ENCODE measurements around the gene NRG2. TPM values are rescaled to one million over a fixed set of nuclear protein-coding genes. Genes with fewer than 3 reads are reported as not detected.

NRG2 gene
- total and polyA plus RNA-seq, 12 donors: 1.8 to 16.7 (median 8.4) TPM

DNA sequence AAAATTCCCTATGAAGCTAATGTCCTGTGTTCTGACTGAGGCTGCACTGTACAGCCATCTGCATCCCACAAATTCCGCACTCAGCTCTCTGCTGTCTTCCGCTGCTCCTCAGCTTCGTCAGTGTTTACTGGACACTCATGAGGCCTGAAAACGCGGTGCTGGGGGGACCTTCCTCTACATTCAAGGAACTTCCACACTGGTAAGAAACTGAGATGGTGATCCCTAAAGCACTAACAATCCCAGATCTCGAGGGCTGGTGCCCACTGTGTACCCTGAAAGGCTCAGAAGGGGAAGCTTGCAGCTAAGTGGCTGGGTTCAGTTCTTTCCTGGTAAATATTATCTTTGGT, 117.9 kb downstream of the NRG2 start:
- H3K27ac ChIP-seq: no peak overlapping the region
- no peaks in the 10 kb centered on the region for H3K27me3 ChIP-seq
- H3K4me1 ChIP-seq (replicated peaks in 1 of 2): no peaks in the 10 kb centered on the region
- DNase-seq: peak in 1 of 7 donors; percentile 24
- 89 to 95% (median 93%) methylated on average over 5 to 6 of the region's 6 CpGs for WGBS, 4 donors
- no peaks in the 10 kb centered on the region for H3K9me3 ChIP-seq (replicated peaks in 1 of 3)
- no peak overlapping the region for H3K4me3 ChIP-seq
- TF ChIP-seq, protein P1, sequence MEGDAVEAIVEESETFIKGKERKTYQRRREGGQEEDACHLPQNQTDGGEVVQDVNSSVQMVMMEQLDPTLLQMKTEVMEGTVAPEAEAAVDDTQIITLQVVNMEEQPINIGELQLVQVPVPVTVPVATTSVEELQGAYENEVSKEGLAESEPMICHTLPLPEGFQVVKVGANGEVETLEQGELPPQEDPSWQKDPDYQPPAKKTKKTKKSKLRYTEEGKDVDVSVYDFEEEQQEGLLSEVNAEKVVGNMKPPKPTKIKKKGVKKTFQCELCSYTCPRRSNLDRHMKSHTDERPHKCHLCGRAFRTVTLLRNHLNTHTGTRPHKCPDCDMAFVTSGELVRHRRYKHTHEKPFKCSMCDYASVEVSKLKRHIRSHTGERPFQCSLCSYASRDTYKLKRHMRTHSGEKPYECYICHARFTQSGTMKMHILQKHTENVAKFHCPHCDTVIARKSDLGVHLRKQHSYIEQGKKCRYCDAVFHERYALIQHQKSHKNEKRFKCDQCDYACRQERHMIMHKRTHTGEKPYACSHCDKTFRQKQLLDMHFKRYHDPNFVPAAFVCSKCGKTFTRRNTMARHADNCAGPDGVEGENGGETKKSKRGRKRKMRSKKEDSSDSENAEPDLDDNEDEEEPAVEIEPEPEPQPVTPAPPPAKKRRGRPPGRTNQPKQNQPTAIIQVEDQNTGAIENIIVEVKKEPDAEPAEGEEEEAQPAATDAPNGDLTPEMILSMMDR (IDR thresholded peaks at IDR 0.05): no peak
- TF ChIP-seq POLR2A (IDR thresholded peaks at IDR 0.05): no peak
- intact Hi-C loops (cut with DNase I): no loop called here
- H3K36me3 ChIP-seq (replicated peaks in 1 of 2): no peaks in the 10 kb centered on the region

DNA sequence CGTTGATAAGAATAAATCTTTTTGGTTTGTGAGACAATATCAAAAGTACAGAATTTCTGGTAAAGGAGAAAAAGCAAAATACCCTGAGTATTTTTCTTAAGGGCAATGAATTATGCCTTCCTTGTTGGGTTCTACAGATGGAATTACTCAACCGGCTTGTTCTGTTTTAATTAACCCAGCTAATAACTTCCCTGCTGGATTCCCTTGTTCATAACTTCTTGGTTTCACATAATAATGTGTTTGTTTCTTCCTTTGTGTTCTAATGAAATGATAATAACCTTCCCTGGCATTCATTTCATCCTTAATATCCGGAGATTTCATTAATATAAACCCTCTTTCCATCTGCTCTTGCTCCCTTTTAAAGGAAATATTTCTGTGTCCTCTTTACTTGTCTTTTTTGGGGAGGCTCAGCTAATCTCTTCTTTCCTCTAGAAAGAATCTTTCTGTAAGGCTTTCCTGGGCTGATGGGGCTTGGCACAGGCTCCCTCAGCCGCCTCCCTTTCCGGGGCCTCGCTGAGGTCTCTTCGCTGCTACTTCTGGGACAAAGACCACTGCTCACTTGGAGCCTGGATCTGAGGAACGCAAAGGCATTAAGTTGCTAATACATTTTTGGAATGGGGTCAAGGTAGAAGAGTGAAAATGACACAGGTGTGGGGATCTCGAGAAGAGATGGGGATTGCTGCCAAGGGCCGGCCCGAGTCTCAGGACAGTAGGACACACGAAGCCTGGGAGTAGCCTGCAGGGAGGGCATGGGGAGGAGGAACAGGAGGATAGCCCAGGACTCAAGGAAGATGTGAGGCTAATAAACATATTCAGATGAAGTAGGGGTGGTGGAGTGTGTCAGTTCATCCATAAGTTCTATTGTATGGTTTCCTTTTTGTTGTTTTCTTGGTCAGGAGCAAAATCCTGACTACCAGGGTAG, 118.5 kb downstream of the NRG2 start:
- WGBS, 4 donors: 77 to 88% (median 81%) methylated on average over 12 of the region's 12 CpGs

DNA sequence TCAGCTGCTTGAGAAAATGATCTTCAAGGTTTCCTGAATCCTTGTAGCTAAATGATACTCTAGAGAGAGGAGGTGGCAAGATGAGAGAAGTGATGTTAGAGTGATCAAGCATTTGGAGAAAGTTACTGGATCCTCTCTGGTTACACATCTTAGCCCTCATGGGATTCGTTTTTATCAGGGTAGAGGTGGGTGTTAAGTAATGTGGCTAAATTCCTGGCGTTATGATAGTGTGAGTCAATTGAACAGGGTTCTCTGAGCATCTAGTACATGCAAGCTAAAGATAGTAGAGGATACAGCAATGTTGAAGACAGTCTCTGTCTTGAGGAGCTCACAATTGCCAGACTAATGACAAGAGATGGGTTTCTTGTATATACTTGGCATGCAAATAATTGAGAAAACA, 123.8 kb downstream of the NRG2 start:
- H3K27ac ChIP-seq: no peak overlapping the region
- no peaks in the 10 kb centered on the region for H3K36me3 ChIP-seq (replicated peaks in 1 of 2)
- WGBS, 4 donors: 67 to 89% (median 77%) methylated on average over 2 of the region's 2 CpGs
- no peaks in the 10 kb centered on the region for H3K9me3 ChIP-seq (replicated peaks in 1 of 3)
- TF ChIP-seq POLR2A (IDR thresholded peaks at IDR 0.05): no peak
- TF ChIP-seq, protein P1 (IDR thresholded peaks at IDR 0.05): no peak
- no peaks in the 10 kb centered on the region for H3K4me1 ChIP-seq (replicated peaks in 1 of 2)
- no peak for DNase-seq
- no peaks in the 10 kb centered on the region for H3K27me3 ChIP-seq
- intact Hi-C loops (cut with DNase I): no loop called here
- H3K4me3 ChIP-seq: no peak overlapping the region

More for the DNA sequence above, 118.5 kb downstream of the NRG2 start:
- H3K27me3 ChIP-seq: no peaks in the 10 kb centered on the region
- peak in 1 of 7 donors; percentile 33 for DNase-seq
- H3K36me3 ChIP-seq (replicated peaks in 1 of 2): no peaks in the 10 kb centered on the region
- H3K4me3 ChIP-seq: no peak overlapping the region
- intact Hi-C loops (cut with DNase I): no loop called here
- H3K4me1 ChIP-seq (replicated peaks in 1 of 2): no peaks in the 10 kb centered on the region
- TF ChIP-seq POLR2A (IDR thresholded peaks at IDR 0.05): no peak
- TF ChIP-seq, protein P1 (IDR thresholded peaks at IDR 0.05): no peak
- H3K27ac ChIP-seq: no peak overlapping the region
- H3K9me3 ChIP-seq (replicated peaks in 1 of 3): no peaks in the 10 kb centered on the region

DNA sequence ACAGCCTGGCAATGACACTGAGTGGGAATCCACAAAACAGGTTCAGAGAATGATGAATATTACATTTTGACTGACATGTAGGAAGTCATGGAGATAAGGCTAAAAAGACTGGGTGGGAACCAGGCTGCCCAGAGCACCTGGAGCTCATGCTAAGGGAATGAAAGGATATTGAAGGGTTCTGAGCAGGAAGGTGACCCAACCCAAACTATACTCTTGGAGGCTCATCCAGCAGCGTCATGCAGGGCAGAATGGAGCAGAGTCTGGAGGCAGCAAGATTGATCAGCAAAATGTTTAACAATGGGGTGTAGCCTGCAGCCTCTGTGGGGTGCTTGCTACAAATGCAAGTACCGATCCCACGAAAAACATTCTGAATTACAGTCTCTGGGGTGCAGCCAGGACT, 127.3 kb downstream of the NRG2 start:
- H3K4me3 ChIP-seq: no peak overlapping the region
- intact Hi-C loops (cut with DNase I): no loop called here
- H3K4me1 ChIP-seq (replicated peaks in 1 of 2): no peaks in the 10 kb centered on the region
- H3K27ac ChIP-seq: no peak overlapping the region
- no peak for TF ChIP-seq POLR2A (IDR thresholded peaks at IDR 0.05)
- TF ChIP-seq, protein P1 (IDR thresholded peaks at IDR 0.05): no peak
- H3K9me3 ChIP-seq (replicated peaks in 1 of 3): no peaks in the 10 kb centered on the region
- no peaks in the 10 kb centered on the region for H3K27me3 ChIP-seq
- 54 to 75% (median 68%) methylated on average over 3 of the region's 3 CpGs for WGBS, 4 donors
- no peaks in the 10 kb centered on the region for H3K36me3 ChIP-seq (replicated peaks in 1 of 2)
- DNase-seq: peak in 2 of 7 donors; percentile 2 to 14

All from adrenal gland (tissue), 12 donors.